SK-N-SH treated with all-trans-retinoic acid at 6 μM for 48 hours (cell line): ENCODE data around the gene GGT5.

Experiments used
- ATAC-seq: fragments of 200-7000 bp; cut with Tn5 transposase; 3 replicates; pipeline ENCODE4 v1.9.1; 2020; ENCODE audit warnings: mild to moderate bottlenecking, moderate library complexity
- ARNTL ChIP-seq: fragments of 450-650 bp; formaldehyde crosslinking; IDR thresholded peaks from 2 replicates; pipeline ENCODE4 v1.5.0; 2020; ENCODE audit warnings: low read depth, mild to moderate bottlenecking, moderate library complexity, borderline replicate concordance
- BACH2 ChIP-seq: fragments of 250-450 bp; sonication (Bioruptor Pico); IDR thresholded peaks from 2 replicates; pipeline ENCODE4 v1.9.0; 2021; ENCODE audit warnings: mild to moderate bottlenecking, borderline replicate concordance
- CREB5 ChIP-seq: fragments of 250-450 bp; sonication (Bioruptor Pico); IDR thresholded peaks from 2 replicates; pipeline ENCODE4 v1.5.1; 2020; ENCODE audit warnings: low read depth, mild to moderate bottlenecking, moderate library complexity
- CSDC2 ChIP-seq: fragments of 250-450 bp; sonication (Bioruptor Pico); IDR thresholded peaks from 2 replicates; pipeline ENCODE4 v1.5.0; 2020; ENCODE audit warnings: mild to moderate bottlenecking, moderate library complexity
- CSRNP3 ChIP-seq: fragments of 250-450 bp; sonication (Bioruptor Pico); IDR thresholded peaks from 2 replicates; pipeline ENCODE4 v1.5.1; 2021; ENCODE audit warnings: mild to moderate bottlenecking, moderate library complexity
- ESRRG ChIP-seq: fragments of 250-450 bp; sonication (Bioruptor Pico); IDR thresholded peaks from 2 replicates; pipeline ENCODE4 v1.6.1; 2021; ENCODE audit warnings: mild to moderate bottlenecking
- GLIS3 ChIP-seq: fragments of 250-450 bp; sonication (Bioruptor Pico); IDR thresholded peaks from 2 replicates; pipeline ENCODE4 v1.5.0; 2020; ENCODE audit warnings: mild to moderate bottlenecking, moderate library complexity
- ISL1 ChIP-seq: fragments of 250-450 bp; sonication (Bioruptor Pico); IDR thresholded peaks from 2 replicates; pipeline ENCODE4 v2.1.2; 2022; ENCODE audit warnings: mild to moderate bottlenecking, moderate library complexity
- PATZ1 ChIP-seq: fragments of 250-450 bp; sonication (Bioruptor Pico); IDR thresholded peaks from 2 replicates; pipeline ENCODE4 v1.8.0; 2020; ENCODE audit warnings: mild to moderate bottlenecking, moderate library complexity, borderline replicate concordance
- SNAI2 ChIP-seq: fragments of 250-450 bp; sonication (Bioruptor Pico); IDR thresholded peaks from 2 replicates; pipeline ENCODE4 v1.5.0; 2020; ENCODE audit warnings: mild to moderate bottlenecking, moderate library complexity
- TCF4 ChIP-seq: fragments of 250-450 bp; sonication (Bioruptor Pico); IDR thresholded peaks from 2 replicates; pipeline ENCODE4 v1.8.0; 2021; ENCODE audit warnings: mild to moderate bottlenecking, moderate library complexity, borderline replicate concordance
- TOX ChIP-seq: fragments of 250-450 bp; sonication (Bioruptor Pico); IDR thresholded peaks from 2 replicates; pipeline ENCODE4 v1.8.0; 2021; ENCODE audit warnings: mild to moderate bottlenecking, moderate library complexity, borderline replicate concordance
- TSHZ2 ChIP-seq: fragments of 250-450 bp; sonication (Bioruptor Pico); IDR thresholded peaks from 2 replicates; pipeline ENCODE4 v1.5.0; 2020; ENCODE audit warnings: mild to moderate bottlenecking, moderate library complexity
- ZC3H10 ChIP-seq: fragments of 250-450 bp; sonication (Bioruptor Pico); IDR thresholded peaks from 2 replicates; pipeline ENCODE4 v1.5.1; 2021; ENCODE audit warnings: mild to moderate bottlenecking, moderate library complexity
- ZFP3 ChIP-seq: fragments of 250-450 bp; sonication (Bioruptor Pico); IDR thresholded peaks from 2 replicates; pipeline ENCODE4 v1.5.0; 2020; ENCODE audit warnings: mild to moderate bottlenecking, moderate library complexity
- ZFP30 ChIP-seq: fragments of 450-650 bp; formaldehyde crosslinking; IDR thresholded peaks from 2 replicates; pipeline ENCODE4 v1.5.0; 2022; ENCODE audit warnings: mild to moderate bottlenecking, moderate library complexity
- ZNF565 ChIP-seq: fragments of 450-650 bp; formaldehyde crosslinking; conservative IDR thresholded peaks from 2 replicates; pipeline ENCODE4 v1.5.0; 2020; ENCODE audit warnings: low read depth, mild to moderate bottlenecking, moderate library complexity
- ZNF70 ChIP-seq: fragments of 450-650 bp; formaldehyde crosslinking; IDR thresholded peaks from 2 replicates; pipeline ENCODE4 v1.5.0; 2020; ENCODE audit warnings: mild to moderate bottlenecking, moderate library complexity
- ZNF8 ChIP-seq: fragments of 450-650 bp; formaldehyde crosslinking; IDR thresholded peaks from 2 replicates; pipeline ENCODE4 v1.5.0; 2020; ENCODE audit warnings: mild to moderate bottlenecking, moderate library complexity

Gene GGT5

GRCh38 chr22:24233235-24233634 lies 11.6 kb downstream of the GGT5 start:
- TF ChIP-seq ZNF565 (no peak), ZNF70 (CRISPR knock-in tag) (no peak), ZC3H10 (no peak), CSDC2 (CRISPR knock-in tag) (no peak), ESRRG (CRISPR knock-in tag) (no peak)
- no peak for ATAC-seq

- no peak for ATAC-seq
- TF ChIP-seq TCF4 (CRISPR knock-in tag) (no peak), ESRRG (CRISPR knock-in tag) (no peak), GLIS3 (CRISPR knock-in tag) (no peak), ZFP3 (CRISPR knock-in tag) (no peak), CREB5 (CRISPR knock-in tag) (no peak), CSRNP3 (CRISPR knock-in tag) (no peak), ZNF565 (no peak), BACH2 (CRISPR knock-in tag) (no peak), ZFP30 (CRISPR knock-in tag) (no peak), TOX (no peak), TSHZ2 (no peak), ISL1 (CRISPR knock-in tag) (no peak), PATZ1 (CRISPR knock-in tag) (no peak), ZNF8 (CRISPR knock-in tag) (no peak)
Measured at GRCh38 chr22:24232725-24233124, 12.2 kb downstream of the GGT5 start.

- TF ChIP-seq TSHZ2, result no peak
- TF ChIP-seq CREB5 (CRISPR knock-in tag), result no peak
- TF ChIP-seq ZFP30 (CRISPR knock-in tag), result no peak
- no peak for TF ChIP-seq TCF4 (CRISPR knock-in tag)
- no peak for TF ChIP-seq ARNTL
- no peak for TF ChIP-seq ZNF70 (CRISPR knock-in tag)
- no peak for TF ChIP-seq GLIS3 (CRISPR knock-in tag)
- TF ChIP-seq ZNF8 (CRISPR knock-in tag), result no peak
- no peak for TF ChIP-seq BACH2 (CRISPR knock-in tag)
- no peak for TF ChIP-seq ZFP3 (CRISPR knock-in tag)
- TF ChIP-seq SNAI2 (CRISPR knock-in tag), result no peak
- TF ChIP-seq, all 23 proteins: peak for 0
- ATAC-seq, result no peak
Measured at GRCh38 chr22:24232124-24232523, 12.8 kb downstream of the GGT5 start.
